A172 (cell line): ENCODE data around the gene CCDC86. TPM values are rescaled to one million over a fixed set of nuclear protein-coding genes. Genes with fewer than 3 reads are reported as not detected.

Source experiments
- DNase-seq: peaks from one replicate; pipeline ENCODE4 v3.0.0-alpha.2; 2015; ENCODE audit warnings: low spot score
- total RNA-seq: library from RNA; depleted of rRNA; stranded (reverse); fragments of >200 nt; shearing (Covaris generic); gene quantifications from 2 replicates; pipeline ENCODE4 v1.2.3, GENCODE V29; 2014; rRNA removed

Gene CCDC86
- total RNA-seq, 1 experiment from 2014 or later = 15.7 TPM

GRCh38 chr11:60891103-60891741 lies 49.3 kb downstream of the CCDC86 start:
- no peak for DNase-seq

- no peak for DNase-seq
These were observed 53.8 kb downstream of the CCDC86 start for GRCh38 chr11:60895687-60896086.

GRCh38 chr11:60897496-60897895 lies 55.6 kb downstream of the CCDC86 start:
- no peak for DNase-seq

- DNase-seq = peak; percentile 66
These were observed 57.4 kb downstream of the CCDC86 start for GRCh38 chr11:60899046-60899936.

GRCh38 chr11:60899977-60900376 lies 58.1 kb downstream of the CCDC86 start:
- no peak for DNase-seq

Other genes with a start within 250 kb of the CCDC86 start
- gene MS4A8, start 142.5 kb upstream of the CCDC86 start, total RNA-seq = not detected in 2 replicates
- not detected in 2 replicates for gene MS4A18, start 117.4 kb upstream of the CCDC86 start, total RNA-seq
- not detected in 2 replicates for gene MS4A15, start 85.2 kb upstream of the CCDC86 start, total RNA-seq
- gene MS4A10, start 56.8 kb upstream of the CCDC86 start, total RNA-seq = not detected in 2 replicates
- gene PTGDR2, start 13.8 kb downstream of the CCDC86 start, total RNA-seq = 0.10 TPM in 1 of 2 replicates, not detected in the other
- 0.05 and 1.1 TPM in 2 replicates for gene ZP1, start 25.4 kb downstream of the CCDC86 start, total RNA-seq
- gene PRPF19, start 64.5 kb downstream of the CCDC86 start, total RNA-seq = 56.3 and 63.7 TPM in 2 replicates
- 46.9 and 92.9 TPM in 2 replicates for gene TMEM109, start 72.0 kb downstream of the CCDC86 start, total RNA-seq
- 132 and 170 TPM in 2 replicates for gene TMEM132A, start 82.3 kb downstream of the CCDC86 start, total RNA-seq
- 6.5 and 9.9 TPM in 2 replicates for gene SLC15A3, start 110.1 kb downstream of the CCDC86 start, total RNA-seq
- gene CD6, start 129.6 kb downstream of the CCDC86 start, total RNA-seq = not detected in 2 replicates